HG02798 (cell line): Measurements from ENCODE around the gene GAS5.
"Not testable (repeated sequence)": the region's sequence is repeated elsewhere in the genome, so short reads cannot be mapped to it uniquely, and the experiment has no call there.

Experiments
- ATAC-seq: cut with Tn5 transposase; IDR thresholded peaks from one replicate; pipeline ENCODE4 v1.9.1; 2021; ENCODE audit warnings: mild to moderate bottlenecking; ENCODE audit not compliant: unreplicated experiment, poor library complexity

Gene GAS5

GRCh38 chr1:173870252-173871075, 2.7 kb upstream of the GAS5 start:
- ATAC-seq = no peak

- no peak for ATAC-seq
Measured at GRCh38 chr1:173869021-173869359, 1.2 kb upstream of the GAS5 start.

- ATAC-seq = peak; percentile 61
Measured at GRCh38 chr1:173868266-173869020, 654 bp upstream of the GAS5 start, which contains the start of gene ZBTB37. Gene ZBTB37, plus strand, starts transcription at chr1:173868380. Its CDS starts 1,846 bp downstream, at chr1:173870226.

GRCh38 chr1:173867141-173867752, 542 bp downstream of the GAS5 start:
- ATAC-seq = no peak

GRCh38 chr1:173866413-173867115, 1.2 kb downstream of the GAS5 start:
- ATAC-seq = no peak

- no peak for ATAC-seq
Measured at GRCh38 chr1:173865468-173866164, 2.2 kb downstream of the GAS5 start.

- ATAC-seq = no peak
Measured at GRCh38 chr1:173864179-173864867, 3.5 kb downstream of the GAS5 start.

GRCh38 chr1:173863224-173864161, 4.3 kb downstream of the GAS5 start:
- ATAC-seq = no peak

- ATAC-seq = no peak
Measured at GRCh38 chr1:173862769-173863223, 5.0 kb downstream of the GAS5 start.

- ATAC-seq = not testable (repeated sequence)
Measured at GRCh38 chr1:173862146-173862768, 5.5 kb downstream of the GAS5 start.

- no peak for ATAC-seq
Measured at GRCh38 chr1:173861731-173862145, 6.1 kb downstream of the GAS5 start.

- ATAC-seq = no peak
Measured at GRCh38 chr1:173860065-173860464, 7.7 kb downstream of the GAS5 start.

GRCh38 chr1:173859547-173859946, 8.2 kb downstream of the GAS5 start:
- not testable (repeated sequence) for ATAC-seq

- ATAC-seq = no peak
Measured at GRCh38 chr1:173857363-173857917, 10.3 kb downstream of the GAS5 start.

- no peak for ATAC-seq
Measured at GRCh38 chr1:173856903-173857302, 10.9 kb downstream of the GAS5 start.

GRCh38 chr1:173856014-173856413, 11.8 kb downstream of the GAS5 start:
- ATAC-seq = no peak

- ATAC-seq = no peak
Measured at GRCh38 chr1:173853074-173853473, 14.7 kb downstream of the GAS5 start.
